KMS-11 (cell line): ENCODE results near the gene CLDN7.

Experiments used
- H2AFZ ChIP-seq: fragments of 200-600 bp; sonication (generic); 2 replicates; pipeline ENCODE4 v1.6.1; 2016; ENCODE audit warnings: antibody characterized with exemption, mixed run types, low read depth
- H3K27ac ChIP-seq: fragments of 200-600 bp; sonication (generic); 2 replicates; pipeline ENCODE4 v1.6.1; 2016; ENCODE audit warnings: mild to moderate bottlenecking, mixed run types
- H3K27me3 ChIP-seq: fragments of 200-600 bp; sonication (generic); 2 replicates; pipeline ENCODE4 v1.6.1; 2017; ENCODE audit warnings: mild to moderate bottlenecking, low read depth, mixed run types, moderate library complexity; ENCODE audit not compliant: insufficient read depth
- H3K36me3 ChIP-seq: fragments of 200-600 bp; sonication (generic); 2 replicates; pipeline ENCODE4 v1.6.1; 2017; ENCODE audit warnings: mild to moderate bottlenecking, mixed run types; ENCODE audit not compliant: insufficient read depth
- H3K4me1 ChIP-seq: fragments of 200-600 bp; sonication (generic); 2 replicates; pipeline ENCODE4 v1.6.1; 2016; ENCODE audit warnings: mild to moderate bottlenecking, low read depth, mixed run types; ENCODE audit not compliant: poor library complexity, severe bottlenecking
- H3K4me2 ChIP-seq: fragments of 200-600 bp; sonication (generic); 2 replicates; pipeline ENCODE4 v1.7.0; 2016; ENCODE audit warnings: mild to moderate bottlenecking, mixed run types
- H3K4me3 ChIP-seq: fragments of 200-600 bp; sonication (generic); IDR thresholded peaks from 2 replicates; pipeline ENCODE4 v1.6.1; 2017; ENCODE audit warnings: low read depth, low read length, mixed read lengths; ENCODE audit not compliant: insufficient read depth
- H3K79me2 ChIP-seq: fragments of 200-600 bp; sonication (generic); 2 replicates; pipeline ENCODE4 v1.6.1; 2016; ENCODE audit warnings: low read depth, mixed run types; ENCODE audit not compliant: insufficient read depth
- H3K9ac ChIP-seq: fragments of 200-600 bp; sonication (generic); 2 replicates; pipeline ENCODE4 v1.6.1; 2016; ENCODE audit warnings: mild to moderate bottlenecking, mixed run types
- H4K20me1 ChIP-seq: fragments of 200-600 bp; sonication (generic); 2 replicates; pipeline ENCODE4 v1.6.1; 2016; ENCODE audit warnings: mild to moderate bottlenecking, mixed run types; ENCODE audit not compliant: insufficient read depth
- TF ChIP-seq, protein P1 (sequence below): fragments of 200-600 bp; sonication (generic); conservative IDR thresholded peaks from 2 replicates; pipeline ENCODE4 v1.6.1; 2017; ENCODE audit warnings: low read depth, mild to moderate bottlenecking, antibody characterized with exemption, low read length, moderate library complexity, mixed read lengths

Gene CLDN7

DNA sequence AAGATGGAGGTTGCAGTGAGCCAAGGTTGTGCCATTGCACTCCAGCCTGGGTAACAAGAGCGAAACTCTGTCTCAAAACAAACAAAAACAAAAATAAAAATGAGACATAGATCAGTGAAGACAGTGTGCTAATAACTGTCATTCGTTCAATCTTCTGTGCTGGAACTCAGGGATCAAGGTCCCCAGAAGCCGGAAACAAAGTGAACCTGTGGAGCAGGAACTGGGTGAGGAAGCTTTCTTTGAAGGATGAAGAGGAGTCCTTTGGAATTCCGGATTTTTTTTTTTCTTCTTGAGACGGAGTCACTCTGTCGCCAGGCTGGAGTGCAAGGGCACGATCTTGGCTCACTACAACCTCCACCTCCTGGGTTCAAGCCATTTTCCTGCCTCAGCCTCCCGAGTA, 17.2 kb upstream of the CLDN7 start:
- no peak overlapping the region for H3K9ac ChIP-seq
- no peaks in the 10 kb centered on the region for H3K36me3 ChIP-seq
- no peaks in the 10 kb centered on the region for H3K4me1 ChIP-seq
- H3K4me3 ChIP-seq = no peak overlapping the region
- H3K27me3 ChIP-seq = no peaks in the 10 kb centered on the region
- no peaks in the 10 kb centered on the region for H4K20me1 ChIP-seq
- H3K27ac ChIP-seq = no peak overlapping the region
- H3K79me2 ChIP-seq = no peaks in the 10 kb centered on the region
- no peak overlapping the region for H3K4me2 ChIP-seq
- TF ChIP-seq, protein P1, sequence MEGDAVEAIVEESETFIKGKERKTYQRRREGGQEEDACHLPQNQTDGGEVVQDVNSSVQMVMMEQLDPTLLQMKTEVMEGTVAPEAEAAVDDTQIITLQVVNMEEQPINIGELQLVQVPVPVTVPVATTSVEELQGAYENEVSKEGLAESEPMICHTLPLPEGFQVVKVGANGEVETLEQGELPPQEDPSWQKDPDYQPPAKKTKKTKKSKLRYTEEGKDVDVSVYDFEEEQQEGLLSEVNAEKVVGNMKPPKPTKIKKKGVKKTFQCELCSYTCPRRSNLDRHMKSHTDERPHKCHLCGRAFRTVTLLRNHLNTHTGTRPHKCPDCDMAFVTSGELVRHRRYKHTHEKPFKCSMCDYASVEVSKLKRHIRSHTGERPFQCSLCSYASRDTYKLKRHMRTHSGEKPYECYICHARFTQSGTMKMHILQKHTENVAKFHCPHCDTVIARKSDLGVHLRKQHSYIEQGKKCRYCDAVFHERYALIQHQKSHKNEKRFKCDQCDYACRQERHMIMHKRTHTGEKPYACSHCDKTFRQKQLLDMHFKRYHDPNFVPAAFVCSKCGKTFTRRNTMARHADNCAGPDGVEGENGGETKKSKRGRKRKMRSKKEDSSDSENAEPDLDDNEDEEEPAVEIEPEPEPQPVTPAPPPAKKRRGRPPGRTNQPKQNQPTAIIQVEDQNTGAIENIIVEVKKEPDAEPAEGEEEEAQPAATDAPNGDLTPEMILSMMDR = no peak
- no peak overlapping the region for H2AFZ ChIP-seq

- Histone ChIP-seq H3K36me3 (no peaks in the 10 kb centered on the region), H2AFZ (no peak overlapping the region), H4K20me1 (no peaks in the 10 kb centered on the region), H3K27me3 (no peaks in the 10 kb centered on the region; the same call in 1 of the 2 replicates), H3K9ac (no peak overlapping the region), H3K79me2 (no peaks in the 10 kb centered on the region), H3K27ac (no peak overlapping the region), H3K4me3 (no peak overlapping the region), H3K4me1 (no peaks in the 10 kb centered on the region), H3K4me2 (no peak overlapping the region)
- TF ChIP-seq, protein P1 = no peak
These were observed 4.5 kb upstream of the CLDN7 start for GRCh38 chr17:7266784-7267183.

- Histone ChIP-seq H3K4me3 (no peak overlapping the region), H3K27me3 (no peaks in the 10 kb centered on the region; the same call in 1 of the 2 replicates), H3K4me1 (no peaks in the 10 kb centered on the region), H3K27ac (no peak overlapping the region), H4K20me1 (no peaks in the 10 kb centered on the region), H2AFZ (no peak overlapping the region), H3K9ac (no peak overlapping the region), H3K36me3 (no peaks in the 10 kb centered on the region), H3K79me2 (no peaks in the 10 kb centered on the region), H3K4me2 (no peak overlapping the region)
- TF ChIP-seq, protein P1 = no peak
These were observed 1.5 kb upstream of the CLDN7 start for GRCh38 chr17:7263801-7264078.

DNA sequence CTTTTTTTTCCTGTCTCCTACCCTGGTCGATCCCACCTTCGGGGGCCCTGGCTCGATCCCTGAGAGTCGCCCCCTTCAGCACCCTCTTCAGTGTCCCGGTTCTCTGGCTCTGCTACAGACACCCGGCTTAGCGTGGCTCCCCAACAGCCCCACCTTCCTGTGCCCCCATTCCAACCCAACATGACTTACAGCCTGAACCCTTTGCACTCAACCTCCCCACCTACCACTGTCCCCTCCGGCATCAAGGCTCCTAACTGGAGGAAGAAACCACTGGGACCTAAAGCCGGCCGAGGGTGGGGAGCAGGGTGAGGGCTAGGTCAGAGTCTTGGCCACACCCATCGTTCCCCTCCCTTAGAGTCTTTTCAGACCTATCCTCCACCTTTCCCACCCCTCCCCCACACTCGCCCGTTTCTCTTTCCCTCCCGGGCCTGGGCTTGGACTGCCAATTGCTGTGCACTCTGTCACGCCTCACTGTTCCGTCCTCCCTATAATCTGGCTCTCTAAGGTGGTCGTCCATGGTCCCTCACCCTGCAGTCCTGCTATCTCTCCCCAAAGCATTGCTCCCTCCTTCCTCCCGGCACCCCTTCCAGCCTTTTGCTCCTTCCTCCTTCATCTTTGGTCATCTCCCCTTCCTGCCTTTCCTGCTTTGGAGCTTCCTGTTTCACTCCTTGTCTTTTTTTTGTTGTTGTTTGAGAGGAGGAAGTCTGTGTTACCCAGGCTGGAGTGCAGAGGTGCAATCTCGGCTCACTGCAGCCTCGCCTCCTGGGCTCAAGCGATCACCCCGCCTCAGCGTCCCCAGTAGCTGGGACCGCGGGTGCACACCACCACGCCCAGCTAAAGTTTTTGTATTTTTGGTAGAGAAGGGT, 890 bp upstream of the CLDN7 start:
- H3K36me3 ChIP-seq = no peaks in the 10 kb centered on the region
- no peaks in the 10 kb centered on the region for H3K79me2 ChIP-seq
- no peaks in the 10 kb centered on the region for H4K20me1 ChIP-seq
- H3K4me3 ChIP-seq = no peak overlapping the region
- H3K4me1 ChIP-seq = no peaks in the 10 kb centered on the region
- H2AFZ ChIP-seq = no peak overlapping the region
- H3K4me2 ChIP-seq = no peak overlapping the region
- H3K27ac ChIP-seq = no peak overlapping the region
- no peaks in the 10 kb centered on the region; the same call in 1 of the 2 replicates for H3K27me3 ChIP-seq
- no peak overlapping the region for H3K9ac ChIP-seq
- TF ChIP-seq, protein P1 = no peak
